Measurements from ENCODE around the gene SETD6.

The SETD6 gene

GRCh38 chr16:58519707-58520106 is 4.4 kb downstream of the SETD6 start:
- no peak for TF ChIP-seq EZH2phosphoT487 (IDR thresholded peaks at IDR 0.05; ENCODE audit: borderline replicate concordance)
- no peak for TF ChIP-seq CTCF (conservative IDR thresholded peaks at IDR 0.05; ENCODE audit: low read length)
- H3K27me3 ChIP-seq (ENCODE audit: insufficient read depth, low read length, poor library complexity, severe bottlenecking) = no peaks in the 10 kb centered on the region
- H3K4me3 ChIP-seq (ENCODE audit: low read length, poor library complexity, severe bottlenecking) = no peak overlapping the region
- no peak overlapping the region for H2AFZ ChIP-seq (ENCODE audit: low read length)
- no peaks in the 10 kb centered on the region for H3K4me1 ChIP-seq (ENCODE audit: insufficient read depth, low read length, poor library complexity, severe bottlenecking)
- H3K9me2 ChIP-seq (replicated peaks; ENCODE audit: low read depth, low read length) = no peaks in the 10 kb centered on the region
- no peaks in the 10 kb centered on the region for H3K79me2 ChIP-seq (ENCODE audit: insufficient read depth, low read length)
- no peaks in the 10 kb centered on the region for H4K20me1 ChIP-seq (ENCODE audit: insufficient read depth, low read length, poor library complexity, severe bottlenecking)
- no peak overlapping the region for H3K4me2 ChIP-seq (ENCODE audit: low read depth, low read length, poor library complexity, severe bottlenecking)
- H3K36me3 ChIP-seq (ENCODE audit: insufficient read depth, low read length) = peaks cover 90% of the 10 kb centered on the region
- no peaks in the 10 kb centered on the region for H3F3A ChIP-seq (ENCODE audit: low read depth)
- H3K9ac ChIP-seq (ENCODE audit: low read depth, low read length, poor library complexity, severe bottlenecking) = no peak overlapping the region
- no peaks in the 10 kb centered on the region for H3K9me3 ChIP-seq (ENCODE audit: insufficient read depth, low read depth, low read length)

GRCh38 chr16:58530179-58530578 is 14.9 kb downstream of the SETD6 start:
- Histone ChIP-seq H3K4me2 (ENCODE audit: low read depth, low read length, poor library complexity, severe bottlenecking) (no peak overlapping the region), H3K9me2 (replicated peaks; ENCODE audit: low read depth, low read length) (no peaks in the 10 kb centered on the region), H3K4me1 (ENCODE audit: insufficient read depth, low read length, poor library complexity, severe bottlenecking) (no peaks in the 10 kb centered on the region), H3K9ac (ENCODE audit: low read depth, low read length, poor library complexity, severe bottlenecking) (no peak overlapping the region), H3K9me3 (ENCODE audit: insufficient read depth, low read depth, low read length) (no peaks in the 10 kb centered on the region), H3F3A (ENCODE audit: low read depth) (no peaks in the 10 kb centered on the region), H4K20me1 (ENCODE audit: insufficient read depth, low read length, poor library complexity, severe bottlenecking) (no peaks in the 10 kb centered on the region), H2AFZ (ENCODE audit: low read length) (no peak overlapping the region), H3K27me3 (ENCODE audit: insufficient read depth, low read length, poor library complexity, severe bottlenecking) (no peaks in the 10 kb centered on the region), H3K4me3 (ENCODE audit: low read length, poor library complexity, severe bottlenecking) (no peak overlapping the region), H3K36me3 (ENCODE audit: insufficient read depth, low read length) (peaks cover 91% of the 10 kb centered on the region), H3K79me2 (ENCODE audit: insufficient read depth, low read length) (no peaks in the 10 kb centered on the region)
- no peak for TF ChIP-seq CTCF (conservative IDR thresholded peaks at IDR 0.05; ENCODE audit: low read length)
- TF ChIP-seq EZH2phosphoT487 (IDR thresholded peaks at IDR 0.05; ENCODE audit: borderline replicate concordance) = no peak

- H3K4me1 ChIP-seq (ENCODE audit: insufficient read depth, low read length, poor library complexity, severe bottlenecking) = no peaks in the 10 kb centered on the region
- H3K79me2 ChIP-seq (ENCODE audit: insufficient read depth, low read length) = no peaks in the 10 kb centered on the region
- H3K36me3 ChIP-seq (ENCODE audit: insufficient read depth, low read length) = peaks cover 95% of the 10 kb centered on the region
- H3K4me2 ChIP-seq (ENCODE audit: low read depth, low read length, poor library complexity, severe bottlenecking) = no peak overlapping the region
- H3K9me3 ChIP-seq (ENCODE audit: insufficient read depth, low read depth, low read length) = no peaks in the 10 kb centered on the region
- no peaks in the 10 kb centered on the region for H4K20me1 ChIP-seq (ENCODE audit: insufficient read depth, low read length, poor library complexity, severe bottlenecking)
- H3F3A ChIP-seq (ENCODE audit: low read depth) = no peaks in the 10 kb centered on the region
- H3K4me3 ChIP-seq (ENCODE audit: low read length, poor library complexity, severe bottlenecking) = no peak overlapping the region
- no peak overlapping the region for H2AFZ ChIP-seq (ENCODE audit: low read length)
- H3K9me2 ChIP-seq (replicated peaks; ENCODE audit: low read depth, low read length) = no peaks in the 10 kb centered on the region
- H3K27me3 ChIP-seq (ENCODE audit: insufficient read depth, low read length, poor library complexity, severe bottlenecking) = no peaks in the 10 kb centered on the region
- no peak for TF ChIP-seq EZH2phosphoT487 (IDR thresholded peaks at IDR 0.05; ENCODE audit: borderline replicate concordance)
- no peak for TF ChIP-seq CTCF (conservative IDR thresholded peaks at IDR 0.05; ENCODE audit: low read length)
- H3K9ac ChIP-seq (ENCODE audit: low read depth, low read length, poor library complexity, severe bottlenecking) = no peak overlapping the region
These were observed 17.1 kb downstream of the SETD6 start for GRCh38 chr16:58532414-58532813.

All from Loucy (cell line).